Eye (tissue), 1 donor: ENCODE data around the gene GRIK1.

ENCODE experiments used
- DNase-seq: peaks from one replicate; pipeline ENCODE4 v3.0.0-alpha.2; 2015

GRIK1 gene

GRCh38 chr21:29771491-29772066 is 168.2 kb downstream of the GRIK1 start:
- no peak for DNase-seq

- no peak for DNase-seq
Measured at GRCh38 chr21:29763674-29764073, 176.1 kb downstream of the GRIK1 start.

- DNase-seq: no peak
Measured at GRCh38 chr21:29762570-29763082, 177.2 kb downstream of the GRIK1 start.

- DNase-seq: peak; percentile 34
Measured at GRCh38 chr21:29753216-29753615, 186.6 kb downstream of the GRIK1 start.

- no peak for DNase-seq
Measured at GRCh38 chr21:29751473-29752185, 188.2 kb downstream of the GRIK1 start.

- no peak for DNase-seq
Measured at GRCh38 chr21:29749957-29750356, 189.8 kb downstream of the GRIK1 start.

GRCh38 chr21:29749223-29749622 is 190.6 kb downstream of the GRIK1 start:
- no peak for DNase-seq

GRCh38 chr21:29748391-29749167 is 191.2 kb downstream of the GRIK1 start:
- DNase-seq: peak; percentile 5

- DNase-seq: no peak
Measured at GRCh38 chr21:29741761-29742160, 198.0 kb downstream of the GRIK1 start.

- no peak for DNase-seq
Measured at GRCh38 chr21:29739176-29739575, 200.6 kb downstream of the GRIK1 start.

GRCh38 chr21:29738730-29739129 is 201.1 kb downstream of the GRIK1 start:
- no peak for DNase-seq

- DNase-seq: peak; percentile 64
Measured at GRCh38 chr21:29737186-29737585, 202.6 kb downstream of the GRIK1 start.

GRCh38 chr21:29730281-29730680 is 209.5 kb downstream of the GRIK1 start:
- DNase-seq: no peak

- no peak for DNase-seq
Measured at GRCh38 chr21:29726044-29726443, 213.8 kb downstream of the GRIK1 start.

GRCh38 chr21:29725025-29725736 is 214.6 kb downstream of the GRIK1 start:
- no peak for DNase-seq

- DNase-seq: no peak
Measured at GRCh38 chr21:29721964-29722363, 217.8 kb downstream of the GRIK1 start.

- DNase-seq: no peak
Measured at GRCh38 chr21:29721221-29721620, 218.6 kb downstream of the GRIK1 start.

- no peak for DNase-seq
Measured at GRCh38 chr21:29719521-29719920, 220.3 kb downstream of the GRIK1 start.

- peak; percentile 13 for DNase-seq
Measured at GRCh38 chr21:29718081-29718815, 221.5 kb downstream of the GRIK1 start.

- DNase-seq: no peak
Measured at GRCh38 chr21:29717659-29718058, 222.1 kb downstream of the GRIK1 start.

- no peak for DNase-seq
Measured at GRCh38 chr21:29716753-29717152, 223.0 kb downstream of the GRIK1 start.

- DNase-seq: no peak
Measured at GRCh38 chr21:29715089-29715488, 224.7 kb downstream of the GRIK1 start.
